ENCODE measurements around the gene HSPA9.

The HSPA9 gene

DNA sequence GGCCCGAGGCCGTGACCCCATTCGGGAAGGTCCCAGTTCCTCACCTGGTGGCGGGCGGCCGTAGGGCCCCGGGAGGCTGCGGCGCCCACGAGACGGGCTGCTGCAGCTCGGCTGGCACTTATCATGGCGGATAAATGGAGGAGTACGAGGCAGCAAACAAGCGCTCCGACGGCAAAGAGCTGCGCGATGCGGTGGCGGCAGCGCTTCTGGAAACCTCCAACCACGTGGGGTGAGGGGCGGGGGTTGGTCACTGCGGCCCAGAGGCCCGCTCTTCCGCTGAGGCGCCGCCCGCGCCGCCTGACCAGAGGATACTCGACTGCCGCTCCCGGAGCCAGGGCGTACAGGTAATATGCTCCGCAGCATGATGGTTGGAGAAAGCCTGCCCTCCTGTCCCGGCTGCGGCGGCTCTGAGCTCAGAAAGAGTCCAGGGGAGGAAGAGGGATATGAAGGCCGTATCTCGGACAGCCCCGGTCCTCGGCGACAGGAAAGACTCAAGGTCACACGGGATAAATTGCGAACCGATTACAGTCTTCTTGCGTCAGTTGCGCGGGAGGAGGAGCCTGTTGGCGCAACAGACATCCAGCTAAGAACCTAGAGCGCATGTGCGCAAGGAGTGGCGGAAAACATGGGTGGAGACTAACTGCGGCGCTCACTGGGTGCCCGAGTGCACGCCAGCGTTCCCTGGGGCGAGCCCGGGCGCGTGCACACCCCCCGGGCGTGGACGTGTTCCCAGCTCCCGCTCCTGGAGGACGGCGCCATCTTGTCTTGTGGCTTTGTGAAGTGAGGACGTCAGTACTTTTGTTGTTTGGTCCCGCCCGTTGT, at the start of gene HSPA9:
HSPA9 (minus strand) TSS at position 208 of the 822 bp plus-strand sequence; CDS start at position 125, 83 bp downstream.
- peak; percentile 92 to 98 for DNase-seq (ENCODE audit: extremely low read depth in 1 of 2, low read depth in 1 of 2)

GRCh38 chr5:138623053-138623452, 47.9 kb upstream of the HSPA9 start:
- no peak for DNase-seq (ENCODE audit: extremely low read depth in 1 of 2, low read depth in 1 of 2)

DNA sequence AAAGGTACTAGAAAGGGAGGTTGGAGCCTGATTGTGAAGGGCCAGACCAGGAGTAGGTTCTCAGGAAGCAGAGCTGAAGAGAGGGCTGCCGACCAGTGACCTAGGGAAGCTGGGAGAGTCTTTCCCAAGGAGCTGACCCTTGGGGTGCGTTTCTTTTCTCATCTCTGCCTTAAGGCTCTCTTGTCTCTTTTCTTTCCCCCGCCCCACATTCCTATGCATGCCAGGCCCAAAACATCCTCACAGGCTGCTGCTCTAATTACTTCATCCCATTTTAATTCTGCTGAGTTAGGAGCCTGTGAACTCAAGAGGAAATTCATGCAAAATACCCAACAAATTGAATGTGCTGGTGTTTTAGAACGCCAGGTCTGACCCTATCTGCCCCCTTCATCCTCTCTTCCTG, 46.9 kb upstream of the HSPA9 start:
- no peak for DNase-seq (ENCODE audit: extremely low read depth in 1 of 2, low read depth in 1 of 2)

- no peak for DNase-seq (ENCODE audit: extremely low read depth in 1 of 2, low read depth in 1 of 2)
These were observed 45.5 kb upstream of the HSPA9 start for GRCh38 chr5:138620663-138621224.

DNA sequence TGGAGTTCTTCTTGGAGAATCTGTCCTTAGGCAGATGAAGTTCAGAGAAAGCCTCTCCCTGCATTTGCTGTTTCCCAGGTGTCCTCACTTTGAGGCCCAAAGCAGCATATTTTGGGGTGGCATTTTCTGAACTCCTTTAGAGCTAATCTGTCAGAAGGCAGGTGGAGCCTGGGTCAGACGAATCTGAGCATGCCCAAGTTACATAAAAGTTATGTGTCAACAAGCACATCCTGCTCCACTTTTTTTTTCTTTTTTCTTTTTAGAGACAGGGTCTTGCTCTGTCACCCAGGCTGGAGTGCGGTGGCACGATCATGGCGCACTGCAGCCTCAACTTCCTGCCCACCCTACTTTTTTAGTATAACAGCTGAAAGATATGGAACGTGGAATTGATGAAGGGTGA, 41.3 kb upstream of the HSPA9 start:
- DNase-seq (ENCODE audit: extremely low read depth in 1 of 2, low read depth in 1 of 2), result no peak

DNA sequence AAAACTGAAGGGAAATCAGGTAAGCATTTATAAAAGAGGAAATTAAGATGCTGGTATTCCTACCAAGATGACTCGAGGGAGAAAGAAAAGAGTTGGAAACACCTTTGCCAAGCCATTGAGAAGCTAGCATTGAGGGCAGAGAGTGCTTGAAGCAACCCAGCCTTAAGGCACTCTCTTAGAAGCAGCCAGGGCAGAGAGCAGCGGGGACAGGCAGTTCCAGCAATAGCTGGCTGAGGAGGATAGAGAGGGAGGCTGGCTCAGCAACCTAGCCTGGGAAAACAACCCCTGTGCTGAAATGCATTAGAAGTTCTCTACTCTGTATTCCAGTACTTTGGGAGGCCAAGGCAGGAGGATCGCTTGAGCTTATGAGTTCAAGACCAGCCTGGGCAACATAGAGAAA, 40.3 kb upstream of the HSPA9 start:
- DNase-seq (ENCODE audit: extremely low read depth in 1 of 2, low read depth in 1 of 2), result no peak

- no peak for DNase-seq (ENCODE audit: extremely low read depth in 1 of 2, low read depth in 1 of 2)
These were observed 36.5 kb upstream of the HSPA9 start for GRCh38 chr5:138611678-138612218.

DNA sequence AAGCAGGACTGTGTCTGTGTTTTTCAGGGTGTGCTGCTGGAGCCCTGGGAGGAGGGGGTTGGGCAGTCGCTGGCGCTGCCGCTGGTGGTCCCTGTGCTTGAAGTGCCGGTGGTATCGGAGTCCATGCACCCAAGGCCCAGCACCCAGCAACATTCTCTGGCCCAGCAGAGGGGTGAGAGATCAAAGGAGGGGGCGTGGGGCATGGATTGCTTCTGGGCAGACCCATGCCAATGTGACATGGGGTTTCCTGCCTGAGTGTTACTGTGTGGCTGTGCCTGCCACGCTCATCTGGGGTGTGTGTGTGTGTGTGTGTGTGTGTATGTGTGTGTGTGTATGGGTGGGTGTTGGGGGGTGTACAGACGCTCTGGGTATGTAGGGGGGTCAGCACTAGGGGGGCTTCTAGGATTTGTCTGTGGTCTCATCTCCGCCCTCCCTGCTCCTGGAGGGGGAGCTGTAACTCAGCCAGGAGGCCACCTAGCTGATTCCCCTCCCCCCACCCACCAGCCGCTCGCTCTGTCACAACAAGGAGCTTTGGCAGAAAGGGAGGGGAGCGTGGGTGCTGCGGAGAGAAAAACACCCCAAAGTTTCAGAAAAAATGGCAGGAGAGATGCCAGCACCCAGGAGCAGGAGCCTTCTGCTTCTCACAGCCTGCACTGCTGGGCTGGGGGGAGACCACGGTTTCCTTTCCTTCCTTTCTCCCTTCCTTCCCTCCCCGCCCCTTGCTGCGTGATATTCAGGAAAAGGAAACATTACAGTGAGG, 35.9 kb upstream of the HSPA9 start:
- no peak for DNase-seq (ENCODE audit: extremely low read depth in 1 of 2, low read depth in 1 of 2)

DNA sequence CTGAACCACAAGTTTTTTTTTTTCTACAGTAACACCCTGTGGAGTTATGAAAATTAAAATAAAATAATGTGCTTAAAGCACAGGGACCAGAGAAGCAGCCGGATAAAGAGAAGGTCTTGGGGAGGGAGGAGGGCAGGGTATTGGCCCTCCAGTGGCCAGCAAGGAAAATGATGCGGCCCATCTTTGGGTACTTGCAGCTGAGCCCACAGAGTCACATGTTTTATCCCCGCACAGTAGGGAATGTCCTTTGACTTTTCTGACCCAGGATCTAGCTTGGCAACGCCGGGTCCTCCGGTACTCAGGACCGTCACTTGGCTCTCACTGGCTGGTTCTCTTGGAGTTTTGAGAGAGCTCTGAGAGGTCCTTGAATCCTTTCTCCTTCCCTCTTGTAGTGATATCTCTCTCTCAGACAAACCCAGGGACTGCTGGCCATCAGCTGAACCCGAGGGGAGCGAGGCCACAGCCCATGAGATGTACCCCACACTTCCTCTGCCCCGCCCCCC, 35.3 kb upstream of the HSPA9 start:
- DNase-seq (ENCODE audit: extremely low read depth in 1 of 2, low read depth in 1 of 2), result no peak

GRCh38 chr5:138606378-138607064, 31.3 kb upstream of the HSPA9 start:
- no peak for DNase-seq (ENCODE audit: extremely low read depth in 1 of 2, low read depth in 1 of 2)

- DNase-seq (ENCODE audit: extremely low read depth in 1 of 2, low read depth in 1 of 2), result no peak
These were observed 30.2 kb upstream of the HSPA9 start for GRCh38 chr5:138605254-138605972.

- no peak for DNase-seq (ENCODE audit: extremely low read depth in 1 of 2, low read depth in 1 of 2)
These were observed 29.1 kb upstream of the HSPA9 start for GRCh38 chr5:138604176-138604785.

DNA sequence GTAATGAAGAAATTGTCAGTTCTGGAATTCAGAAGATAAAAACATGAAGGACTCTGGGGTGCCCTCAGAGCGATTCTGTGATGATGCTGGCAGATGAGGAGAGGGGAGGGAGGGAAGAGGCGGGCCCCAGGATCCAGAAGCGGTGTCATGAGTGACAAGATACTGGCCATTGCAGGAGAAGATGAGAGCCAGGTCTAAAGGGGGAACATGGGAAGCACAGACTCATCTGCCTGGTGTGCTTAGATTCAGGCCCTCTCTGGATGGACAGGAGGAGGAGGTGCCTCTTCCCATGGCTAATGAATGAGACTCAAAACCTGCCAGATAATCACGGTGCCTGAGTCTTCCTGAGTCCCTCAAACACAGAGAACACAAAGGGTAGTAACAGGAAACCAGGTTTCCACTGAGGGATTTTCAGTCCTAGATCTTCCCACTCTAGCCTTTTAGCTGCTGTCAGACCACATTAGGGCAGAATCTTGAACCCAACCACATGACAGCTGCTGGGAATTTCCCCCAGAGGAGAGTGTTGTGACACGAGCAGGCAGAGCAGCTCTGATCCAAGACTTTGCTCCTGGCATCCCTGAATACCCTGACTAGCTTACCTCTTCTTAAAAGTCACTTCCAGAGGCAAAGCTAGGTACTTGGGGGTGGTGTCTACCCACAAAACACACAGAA, 28.2 kb upstream of the HSPA9 start:
- DNase-seq (ENCODE audit: extremely low read depth in 1 of 2, low read depth in 1 of 2), result peak in 1 of 2 donors; percentile 23

DNA sequence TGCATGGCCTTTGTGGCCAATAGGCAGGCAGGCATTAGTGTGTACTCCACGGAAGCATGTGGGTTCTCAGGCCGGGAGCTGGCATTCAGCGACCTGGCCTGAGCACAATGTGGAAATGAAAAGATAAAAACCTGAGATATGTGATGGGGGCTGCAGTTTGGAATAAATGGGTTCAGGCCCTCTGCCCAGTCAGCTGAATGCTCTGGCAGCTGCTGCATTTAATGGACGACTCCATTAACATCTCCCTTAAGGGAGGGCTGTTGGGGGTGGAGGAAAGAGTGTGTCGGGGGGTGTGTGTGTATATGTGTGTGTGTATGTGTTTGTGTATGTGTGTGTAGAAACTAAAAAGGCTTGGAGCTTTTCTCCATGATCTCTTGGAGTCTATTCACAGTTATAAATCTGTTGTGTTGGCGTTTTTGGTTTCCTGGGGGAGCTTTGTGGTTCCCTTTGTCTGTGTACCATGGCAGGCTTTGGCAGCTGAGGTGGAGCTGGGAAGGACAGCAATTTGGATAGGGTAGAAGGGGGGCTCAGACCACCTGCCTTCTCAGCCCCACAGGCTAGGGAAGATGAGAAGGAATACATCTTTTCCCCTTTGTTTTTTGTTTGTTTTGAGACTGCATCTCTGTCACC, 27.3 kb upstream of the HSPA9 start:
- no peak for DNase-seq (ENCODE audit: extremely low read depth in 1 of 2, low read depth in 1 of 2)

GRCh38 chr5:138601444-138601843, 26.2 kb upstream of the HSPA9 start:
- no peak for DNase-seq (ENCODE audit: extremely low read depth in 1 of 2, low read depth in 1 of 2)

GRCh38 chr5:138600446-138600845, 25.2 kb upstream of the HSPA9 start:
- no peak for DNase-seq (ENCODE audit: extremely low read depth in 1 of 2, low read depth in 1 of 2)

DNA sequence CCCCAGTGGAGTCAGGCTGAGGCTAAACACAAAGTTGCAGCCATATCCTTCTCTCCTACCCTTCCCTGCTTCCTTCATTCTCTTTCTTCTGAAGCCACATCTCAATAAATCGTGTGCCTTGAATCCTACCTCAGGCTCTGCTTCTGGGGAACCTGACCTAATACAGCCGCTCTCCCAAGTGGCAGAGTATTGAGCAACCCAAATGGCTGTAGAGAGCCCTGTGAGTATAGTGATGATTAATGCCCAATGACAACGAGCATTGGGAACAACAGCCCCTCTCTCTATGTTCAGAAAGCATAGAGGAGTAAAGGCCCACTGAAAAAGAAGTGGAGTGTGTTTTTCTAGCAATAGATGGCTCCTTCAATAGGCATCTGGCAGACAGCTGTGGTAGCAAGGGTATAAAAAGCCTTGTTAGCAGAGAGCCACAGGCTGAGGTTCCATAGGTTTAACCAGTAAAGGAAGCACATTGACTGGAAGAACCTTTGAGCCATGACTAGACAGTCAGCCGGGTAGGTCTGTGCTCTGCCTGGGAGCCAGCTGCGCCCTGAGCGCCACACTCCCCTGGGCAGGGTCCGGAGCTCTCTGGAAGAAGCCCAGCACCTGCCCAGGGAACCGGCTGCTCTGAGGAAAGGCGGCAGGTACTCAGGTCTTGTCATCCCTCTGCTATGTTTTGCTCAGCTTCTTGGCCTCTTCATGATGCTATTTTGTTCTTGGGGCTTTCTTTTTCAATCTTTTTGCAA, 22.6 kb upstream of the HSPA9 start:
- no peak for DNase-seq (ENCODE audit: extremely low read depth in 1 of 2, low read depth in 1 of 2)

Data from stimulated activated CD8-positive, alpha-beta memory T cell treated with anti-CD3 and anti-CD28 coated beads, Interleukin-7, amount 100 ng/mL, for 48 hours (primary cell).